Coronary artery (tissue), 2 donors: ENCODE data around the gene AHNAK.
A peak's percentile ranks its signal among the peaks of the same experiment; 100 is the strongest.
"Not testable (repeated sequence)": the region's sequence is repeated elsewhere in the genome, so short reads cannot be mapped to it uniquely, and the experiment has no call there.

ENCODE experiments used
- DNase-seq: peaks from one replicate; pipeline ENCODE4 v3.0.0-alpha.2; 2017; ENCODE audit warnings: low spot score
- H3K27ac ChIP-seq, 2 donors: fragments of 200-600 bp; sonication (generic); one replicate each; pipeline ENCODE4 v1.5.1; 2016 to 2019
- H3K4me3 ChIP-seq: fragments of 200-600 bp; sonication (generic); 2 replicates; pipeline ENCODE4 v1.5.1; 2016; ENCODE audit warnings: mild to moderate bottlenecking, moderate library complexity
- CTCF ChIP-seq: fragments of 200-600 bp; sonication (generic); IDR thresholded peaks from one replicate; pipeline ENCODE4 v1.5.1; 2019; ENCODE audit warnings: antibody characterized with exemption

Gene AHNAK

DNA sequence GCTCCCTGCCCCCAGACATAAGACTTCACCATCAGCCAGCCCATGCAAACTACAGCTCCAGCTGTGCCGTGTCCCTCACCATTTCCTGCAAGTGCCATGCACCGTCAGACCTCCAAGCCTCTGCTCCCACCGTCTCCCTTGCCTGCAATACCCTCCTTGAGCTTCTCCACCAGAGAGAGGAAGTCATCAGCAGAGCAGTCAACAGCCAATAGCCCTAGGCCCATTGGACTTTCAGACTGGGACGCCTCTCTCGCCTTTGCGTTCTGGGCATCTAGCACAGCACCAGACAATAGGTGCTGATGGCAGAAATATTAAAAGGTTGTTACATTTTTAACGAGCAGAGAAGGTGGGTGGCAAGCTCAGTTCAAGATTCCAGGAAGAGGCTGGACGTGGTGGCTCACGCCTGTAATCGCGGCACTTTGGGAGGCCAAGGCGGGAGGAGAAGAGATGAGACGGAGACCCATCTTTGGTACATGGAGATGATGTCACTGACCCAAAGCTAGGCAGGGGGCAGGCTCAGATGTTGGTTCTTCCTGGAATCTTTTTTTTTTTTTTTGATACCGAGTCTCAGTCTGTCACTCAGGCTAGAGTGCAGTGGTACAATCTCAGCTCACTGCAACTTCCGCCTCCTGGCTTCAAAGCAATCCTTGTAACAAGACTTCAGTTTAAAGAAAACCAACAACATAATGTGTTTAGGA lies 95.9 kb downstream of the AHNAK start:
- Histone ChIP-seq H3K4me3 (no peak overlapping the region), H3K27ac (no peak overlapping the region)
- no peak for TF ChIP-seq CTCF
- no peak for DNase-seq

DNA sequence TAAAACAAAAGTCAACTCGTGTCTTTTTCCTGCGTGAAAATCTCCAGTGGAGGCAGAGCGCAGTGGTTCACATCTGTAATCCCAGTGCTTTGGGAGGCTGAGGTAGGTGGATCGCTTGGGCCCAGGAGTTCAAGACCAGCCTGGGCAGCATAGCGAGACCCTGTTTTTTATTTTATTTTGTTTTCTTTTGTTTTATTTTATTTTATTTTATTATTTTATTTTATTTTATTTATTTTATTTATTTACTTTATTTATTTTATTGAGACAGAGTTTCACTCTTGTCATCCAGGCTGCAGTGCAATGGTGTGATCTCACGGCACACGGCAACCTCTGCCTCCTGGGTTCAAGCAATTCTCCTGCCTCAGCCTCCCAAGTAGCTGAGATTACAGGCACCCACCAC lies 96.7 kb downstream of the AHNAK start:
- H3K4me3 ChIP-seq, H3K27ac ChIP-seq, DNase-seq: not testable (repeated sequence)

DNA sequence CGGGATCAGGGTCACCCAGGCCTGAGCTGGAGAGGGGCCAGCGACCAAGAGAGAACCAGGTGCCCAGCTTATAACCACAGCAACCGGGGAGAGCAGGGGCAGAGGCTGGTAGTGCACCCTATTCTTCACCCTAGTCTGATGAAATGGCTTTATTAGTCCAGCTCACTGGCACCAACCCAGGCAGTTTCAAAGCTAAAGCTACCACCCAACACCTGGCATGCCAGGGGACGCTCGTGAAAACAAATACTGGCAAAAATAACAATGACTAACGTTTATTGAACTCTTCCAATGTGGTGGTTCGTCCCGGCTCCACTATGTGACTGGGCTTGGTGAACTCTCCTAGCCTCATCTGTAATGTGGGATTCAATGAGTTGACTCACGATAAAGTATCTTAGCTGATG lies 97.2 kb downstream of the AHNAK start:
- Histone ChIP-seq H3K27ac (no peak overlapping the region), H3K4me3 (no peak overlapping the region)
- no peak for TF ChIP-seq CTCF
- no peak for DNase-seq

DNA sequence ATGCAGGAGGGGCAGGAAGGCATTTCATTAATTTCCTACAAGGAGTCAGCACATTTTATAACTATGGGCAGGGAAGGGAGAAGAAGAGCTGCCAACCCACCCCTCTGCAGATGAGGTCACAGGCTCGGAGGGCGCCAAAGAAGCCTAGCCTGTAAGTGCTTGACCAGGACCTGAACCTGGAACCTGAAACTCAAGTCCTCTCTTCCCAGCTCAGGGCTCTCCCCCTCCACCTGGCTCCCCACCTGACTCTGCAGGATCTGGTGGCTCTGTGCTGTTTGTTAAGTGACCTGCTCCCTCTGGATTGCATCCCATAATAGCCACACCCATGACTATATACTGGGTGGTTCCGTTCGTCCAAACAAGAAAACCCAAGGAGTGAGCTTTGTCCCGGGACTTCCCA lies 100.5 kb downstream of the AHNAK start:
- DNase-seq, result no peak
- Histone ChIP-seq H3K4me3 (no peak overlapping the region), H3K27ac (peak overlapping the region; percentile 79 to 86)
- TF ChIP-seq CTCF, result no peak

DNA sequence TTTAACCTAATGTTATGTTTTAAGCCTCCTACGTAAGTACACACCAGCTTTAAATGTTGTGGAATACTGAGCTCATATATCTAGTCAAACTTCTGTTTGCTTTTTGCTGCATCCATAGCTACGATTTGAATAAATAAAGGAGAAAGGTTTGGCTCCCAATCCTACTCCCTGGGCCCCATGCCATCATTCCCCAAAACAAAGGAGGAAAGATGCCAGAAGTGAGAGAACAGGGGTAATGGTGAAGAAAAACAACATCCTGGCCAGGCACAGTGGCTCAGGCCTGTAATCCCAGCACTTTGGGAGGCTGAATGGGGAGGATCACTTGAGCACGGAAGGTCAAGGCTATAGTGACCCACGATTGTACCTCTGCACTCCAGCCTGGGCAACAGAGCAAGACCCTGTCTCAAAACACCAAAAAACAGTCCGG lies 101.3 kb downstream of the AHNAK start:
- peak; percentile 84 for DNase-seq
- peak overlapping the region; percentile 79 to 86 for H3K27ac ChIP-seq
- no peak for TF ChIP-seq CTCF
- H3K4me3 ChIP-seq, result no peak overlapping the region

DNA sequence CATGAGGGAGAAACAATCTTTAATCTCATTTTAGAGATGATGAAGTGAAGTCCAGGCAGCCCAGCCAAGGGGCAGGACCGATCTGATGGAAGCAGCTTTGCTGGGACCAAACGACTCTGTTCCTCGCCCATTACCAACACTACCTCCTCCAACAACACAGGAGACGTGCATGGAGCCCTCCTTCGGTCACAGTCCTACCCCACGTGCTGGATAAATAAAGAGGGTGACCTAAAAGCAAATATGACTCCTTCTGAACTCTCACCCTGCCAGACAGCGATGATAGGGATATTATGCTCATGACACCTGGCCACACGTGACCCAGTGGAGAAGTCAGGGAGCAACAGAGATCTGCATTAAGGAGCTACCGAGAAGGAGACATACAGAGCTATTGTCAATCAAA lies 101.8 kb downstream of the AHNAK start:
- Histone ChIP-seq H3K4me3 (peak overlapping the region; percentile 71), H3K27ac (peak overlapping the region; percentile 79 to 86)
- no peak for TF ChIP-seq CTCF
- no peak for DNase-seq

DNA sequence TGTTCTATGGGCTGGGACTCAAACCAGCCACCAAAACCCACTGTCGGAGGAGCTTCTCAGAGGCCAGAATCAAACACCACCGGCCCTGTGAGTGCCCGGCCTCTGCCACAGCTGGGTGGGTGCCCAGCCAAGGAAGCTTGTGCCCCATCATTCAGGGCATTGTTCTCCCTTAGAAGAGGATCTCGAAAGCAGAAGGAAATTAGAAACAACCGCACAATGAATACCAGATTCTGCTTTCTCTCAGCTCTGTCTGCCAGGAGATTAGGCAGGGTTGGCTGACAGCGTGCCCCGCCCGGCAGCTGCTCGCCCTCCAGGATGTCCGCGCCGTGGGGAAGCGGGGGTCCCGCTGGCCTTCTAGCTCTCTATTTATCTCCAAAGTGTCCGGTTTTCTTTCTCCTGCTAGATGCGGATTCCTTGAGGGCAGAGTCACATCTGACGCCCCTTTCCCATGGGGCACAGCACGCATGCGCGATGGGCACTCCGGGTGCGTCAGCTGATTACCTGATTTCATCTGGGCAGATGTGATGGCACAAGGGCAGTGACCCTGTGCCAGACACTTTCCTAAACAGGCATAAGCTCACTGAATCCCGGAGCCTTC lies 102.3 kb downstream of the AHNAK start:
- peak overlapping the region; percentile 79 to 86 for H3K27ac ChIP-seq
- peak; percentile 90 for DNase-seq
- H3K4me3 ChIP-seq, result peak overlapping the region; percentile 71
- no peak for TF ChIP-seq CTCF
